ENCODE data around the gene HOXB1.
"Not testable (repeated sequence)": the region's sequence is repeated elsewhere in the genome, so short reads cannot be mapped to it uniquely, and the experiment has no call there.

HOXB1 gene

GRCh38 chr17:48515925-48516900, 14.6 kb downstream of the HOXB1 start:
- no peak for DNase-seq

- DNase-seq, result no peak
These were observed 16.3 kb downstream of the HOXB1 start for GRCh38 chr17:48514477-48514876.

- DNase-seq, result no peak
These were observed 16.9 kb downstream of the HOXB1 start for GRCh38 chr17:48513666-48514455.

- peak in 1 of 5 experiments; percentile 57 for DNase-seq
These were observed 17.7 kb downstream of the HOXB1 start for GRCh38 chr17:48513097-48513496.

- DNase-seq, result peak in 2 of 5 experiments; percentile 23 to 88
These were observed 19.8 kb downstream of the HOXB1 start for GRCh38 chr17:48510761-48511604.

GRCh38 chr17:48510381-48510760, 20.4 kb downstream of the HOXB1 start:
- no peak for DNase-seq

GRCh38 chr17:48509708-48510107, 21.1 kb downstream of the HOXB1 start:
- DNase-seq, result not testable (repeated sequence)

- no peak for DNase-seq
These were observed 24.6 kb downstream of the HOXB1 start for GRCh38 chr17:48506246-48506645.

GRCh38 chr17:48505788-48506187, 25.0 kb downstream of the HOXB1 start:
- peak in 2 of 5 experiments; percentile 67 to 90 for DNase-seq

GRCh38 chr17:48504953-48505352, 25.9 kb downstream of the HOXB1 start:
- no peak for DNase-seq

GRCh38 chr17:48503747-48504146, 27.1 kb downstream of the HOXB1 start:
- no peak for DNase-seq

GRCh38 chr17:48502901-48503300, 27.9 kb downstream of the HOXB1 start:
- DNase-seq, result no peak

GRCh38 chr17:48502312-48502711, 28.5 kb downstream of the HOXB1 start:
- no peak for DNase-seq

- DNase-seq, result no peak
These were observed 30.1 kb downstream of the HOXB1 start for GRCh38 chr17:48500435-48501426.

- DNase-seq, result no peak
These were observed 30.9 kb downstream of the HOXB1 start for GRCh38 chr17:48499735-48500434.

- DNase-seq, result no peak
These were observed 31.6 kb downstream of the HOXB1 start for GRCh38 chr17:48499248-48499647.

GRCh38 chr17:48498164-48498850, 32.5 kb downstream of the HOXB1 start:
- no peak for DNase-seq

- DNase-seq, result no peak
These were observed 33.7 kb downstream of the HOXB1 start for GRCh38 chr17:48497103-48497502.

GRCh38 chr17:48494335-48494734, 36.5 kb downstream of the HOXB1 start:
- no peak for DNase-seq

Data from T-helper 2 cell (primary cell).